ENCODE measurements around the gene RPS13.
"Not testable (repeated sequence)": the region's sequence is repeated elsewhere in the genome, so short reads cannot be mapped to it uniquely, and the experiment has no call there.

DNA sequence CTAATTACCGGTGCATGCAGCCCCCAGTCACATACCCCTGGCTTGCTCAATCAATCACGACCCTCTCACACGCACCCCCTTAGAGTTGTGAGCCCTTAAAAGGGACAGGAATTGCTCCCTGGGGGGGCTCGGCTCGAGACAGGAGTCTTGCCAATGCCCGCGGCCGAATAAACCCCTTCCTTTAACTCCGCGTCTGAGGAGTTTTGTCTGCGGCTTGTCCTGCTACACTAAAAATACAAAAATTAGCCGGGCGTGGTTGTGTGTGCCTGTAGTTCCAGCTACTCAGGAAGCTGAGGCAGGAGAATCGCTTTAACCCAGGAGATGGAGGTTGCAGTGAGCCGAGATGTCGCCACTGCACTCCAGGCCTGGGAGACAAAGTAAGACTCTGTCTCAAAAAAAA lies 8.5 kb upstream of the RPS13 start:
- not testable (repeated sequence) for TF ChIP-seq CTCF (conservative IDR thresholded peaks at IDR 0.05; ENCODE audit: low read length); EZH2phosphoT487 (IDR thresholded peaks at IDR 0.05; ENCODE audit: borderline replicate concordance)
